MCF 10A (cell line): ENCODE data around the gene C4BPA. TPM values are rescaled to one million over a fixed set of nuclear protein-coding genes. Genes with fewer than 3 reads are reported as not detected.

Experiments
- BruUV-seq: library from RNA; stranded (reverse); fragments of 400-500 nt; replicated peaks from 2 replicates; lab custom pipeline; 2021; lab: Mats Ljungman, UMichigan
- CTCF ChIA-PET: fragments of 300-600 bp; sonication (Branson Sonifier 250); formaldehyde crosslinking; extraction: SDS; loops from one replicate; lab custom pipeline; 2021; ENCODE audit warnings: antibody characterized with exemption, inconsistent platforms; lab: Yijun Ruan, JAX
- POLR2A ChIA-PET: fragments of 300-600, 350-650 bp; sonication (Branson Sonifier 250); formaldehyde crosslinking; extraction: SDS; loops from one replicate; lab custom pipeline; 2020; ENCODE audit warnings: antibody characterized with exemption, inconsistent platforms; lab: Yijun Ruan, JAX
- DNase-seq: peaks from one replicate; pipeline ENCODE4 v3.0.0-alpha.2; 2018; ENCODE audit not compliant: unreplicated experiment
- H3K27ac Mint-ChIP-seq: one replicate; pipeline ENCODE4 v1.8.0; 2022; ENCODE audit warnings: mild to moderate bottlenecking, low read depth, mixed read lengths; ENCODE audit not compliant: unreplicated experiment
- H3K27me3 Mint-ChIP-seq: one replicate; pipeline ENCODE4 v1.8.0; 2022; ENCODE audit warnings: mixed read lengths; ENCODE audit not compliant: insufficient read depth, unreplicated experiment
- H3K36me3 Mint-ChIP-seq: one replicate; pipeline ENCODE4 v1.8.0; 2022; ENCODE audit warnings: mild to moderate bottlenecking, moderate library complexity, mixed read lengths; ENCODE audit not compliant: insufficient read depth, unreplicated experiment
- H3K4me1 Mint-ChIP-seq: one replicate; pipeline ENCODE4 v1.8.0; 2022; ENCODE audit warnings: mixed read lengths; ENCODE audit not compliant: insufficient read depth, unreplicated experiment
- H3K4me3 Mint-ChIP-seq: one replicate; pipeline ENCODE4 v1.8.0; 2022; ENCODE audit warnings: mild to moderate bottlenecking, moderate library complexity, mixed read lengths; ENCODE audit not compliant: unreplicated experiment
- H3K9me3 Mint-ChIP-seq: one replicate; pipeline ENCODE4 v1.8.0; 2022; ENCODE audit warnings: mixed read lengths; ENCODE audit not compliant: unreplicated experiment
- CTCF ChIP-seq: fragments of 200-600 bp; IDR thresholded peaks from one replicate; pipeline ENCODE4 v1.8.0; 2022; ENCODE audit warnings: antibody characterized with exemption, mild to moderate bottlenecking; ENCODE audit not compliant: unreplicated experiment
- intact Hi-C: fragments of 100-400 bp; cut with micrococcal nuclease; formaldehyde crosslinking; loops from 2 replicates; pipeline ENCODE4 v1.14.1; 2022
- total RNA-seq: library from RNA; stranded (reverse); gene quantifications from 2 replicates; pipeline ENCODE4 v1.2.3, GENCODE V29; 2022

C4BPA gene
- total RNA-seq, 1 experiment from 2014 or later, result not detected

GRCh38 chr1:207081088-207081487 is 22.9 kb upstream of the C4BPA start:
- ChIA-PET POLR2A (interaction anchor here (1.1 to 4.3 kb wide), 4 partner anchors 28 to 324 kb away, joined by 3 to 23 read pairs (median 14); partner anchors contain the start of genes C1orf116, PFKFB2 and YOD1), CTCF (interaction anchor here (0.6 to 12.6 kb wide), 10 partner anchors 14 to 420 kb away, joined by 3 to 221 read pairs (median 6); no protein-coding TSS in a partner anchor)
- intact Hi-C loops, result loop anchor here (2.0 to 10.0 kb wide), 3 partner anchors 184 to 594 kb away; partner anchors contain the start of gene CD55
- no peaks in the 10 kb centered on the region for H3K36me3 Mint-ChIP-seq
- no peak overlapping the region for H3K4me3 Mint-ChIP-seq
- no peak overlapping the region for H3K27ac Mint-ChIP-seq
- no TSS peak for BruUV-seq
- DNase-seq, result no peak
- peaks cover 21% of the 10 kb centered on the region for H3K27me3 Mint-ChIP-seq
- peaks cover 12% of the 10 kb centered on the region for H3K4me1 Mint-ChIP-seq
- no peak for TF ChIP-seq CTCF
- no peaks in the 10 kb centered on the region for H3K9me3 Mint-ChIP-seq

- Mint-ChIP-seq H3K4me3 (no peak overlapping the region), H3K9me3 (no peaks in the 10 kb centered on the region), H3K4me1 (peaks cover 8% of the 10 kb centered on the region), H3K36me3 (no peaks in the 10 kb centered on the region), H3K27me3 (peaks cover 21% of the 10 kb centered on the region), H3K27ac (no peak overlapping the region)
- DNase-seq, result no peak
- no peak for TF ChIP-seq CTCF
- POLR2A ChIA-PET, result interaction anchor here (1.1 to 4.3 kb wide), 2 partner anchors 31 to 323 kb away, joined by 3 to 23 read pairs; partner anchors contain the start of gene YOD1
- CTCF ChIA-PET, result interaction anchor here (0.7 to 12.6 kb wide), 8 partner anchors 14 to 419 kb away, joined by 3 to 221 read pairs (median 12); partner anchors contain the start of gene YOD1
- intact Hi-C loops, result loop anchor here (2.0 to 10.0 kb wide), 3 partner anchors 183 to 593 kb away; partner anchors contain the start of gene CD55
- no TSS peak for BruUV-seq
These were observed 22.2 kb upstream of the C4BPA start for GRCh38 chr1:207081806-207082205.

- BruUV-seq, result no TSS peak
- Mint-ChIP-seq H3K9me3 (no peaks in the 10 kb centered on the region), H3K4me1 (peaks cover 6% of the 10 kb centered on the region), H3K4me3 (no peak overlapping the region), H3K36me3 (no peaks in the 10 kb centered on the region), H3K27ac (no peak overlapping the region), H3K27me3 (peaks cover 21% of the 10 kb centered on the region)
- ChIA-PET CTCF (interaction anchor here (0.5 to 12.6 kb wide), 69 partner anchors 10 to 536 kb away, joined by 3 to 221 read pairs (median 4); partner anchors contain the start of genes C1orf116, C4BPA and YOD1), POLR2A (interaction anchor here (0.6 to 4.6 kb wide), 9 partner anchors 11 to 322 kb away, joined by 3 to 22 read pairs (median 4); partner anchors contain the start of genes CD55 and PFKFB2)
- no peak for DNase-seq
- intact Hi-C loops, result loop anchor here (1.0 to 10.0 kb wide), 5 partner anchors 97 to 591 kb away; no protein-coding TSS in a partner anchor
- TF ChIP-seq CTCF, result no peak
These were observed 19.8 kb upstream of the C4BPA start for GRCh38 chr1:207084232-207084631.

- H3K9me3 Mint-ChIP-seq, result no peaks in the 10 kb centered on the region
- intact Hi-C loops, result loop anchor here (1.0 to 10.0 kb wide), 5 partner anchors 97 to 590 kb away; no protein-coding TSS in a partner anchor
- ChIA-PET POLR2A (interaction anchor here (0.6 to 4.6 kb wide), 8 partner anchors 10 to 321 kb away, joined by 3 to 22 read pairs (median 4); partner anchors contain the start of genes CD55 and PFKFB2), CTCF (interaction anchor here (0.5 to 12.6 kb wide), 64 partner anchors 11 to 535 kb away, joined by 3 to 221 read pairs (median 4); partner anchors contain the start of genes C1orf116, C4BPA and YOD1)
- H3K4me3 Mint-ChIP-seq, result no peak overlapping the region
- DNase-seq, result peak; percentile 90
- peak; percentile 92 for TF ChIP-seq CTCF
- no peaks in the 10 kb centered on the region for H3K36me3 Mint-ChIP-seq
- no peak overlapping the region for H3K27ac Mint-ChIP-seq
- peaks cover 6% of the 10 kb centered on the region for H3K4me1 Mint-ChIP-seq
- no TSS peak for BruUV-seq
- peaks cover 21% of the 10 kb centered on the region for H3K27me3 Mint-ChIP-seq
These were observed 19.3 kb upstream of the C4BPA start for GRCh38 chr1:207084701-207085180.
